GM18909 (cell line): Measurements from ENCODE around the gene LY9.

Experiments
- ATAC-seq: cut with Tn5 transposase; IDR thresholded peaks from one replicate; pipeline ENCODE4 v1.9.1; 2021; ENCODE audit warnings: mild to moderate bottlenecking; ENCODE audit not compliant: unreplicated experiment, poor library complexity

The LY9 gene

GRCh38 chr1:160830321-160831153 is 34.6 kb downstream of the LY9 start:
- no peak for ATAC-seq

- no peak for ATAC-seq
Measured at GRCh38 chr1:160834945-160835565, 39.1 kb downstream of the LY9 start.

- ATAC-seq = no peak
Measured at GRCh38 chr1:160835751-160836150, 39.8 kb downstream of the LY9 start.

GRCh38 chr1:160836561-160836960 is 40.6 kb downstream of the LY9 start:
- ATAC-seq = no peak

- ATAC-seq = no peak
Measured at GRCh38 chr1:160836981-160837557, 41.1 kb downstream of the LY9 start.

- peak; percentile 81 for ATAC-seq
Measured at GRCh38 chr1:160837558-160838205, 41.7 kb downstream of the LY9 start.

GRCh38 chr1:160838888-160839287 is 42.9 kb downstream of the LY9 start:
- no peak for ATAC-seq

- no peak for ATAC-seq
Measured at GRCh38 chr1:160839746-160840145, 43.8 kb downstream of the LY9 start.

GRCh38 chr1:160841079-160841478 is 45.1 kb downstream of the LY9 start:
- ATAC-seq = no peak

- ATAC-seq = no peak
Measured at GRCh38 chr1:160844447-160845232, 48.7 kb downstream of the LY9 start.

GRCh38 chr1:160846281-160846680 is 50.3 kb downstream of the LY9 start:
- no peak for ATAC-seq

GRCh38 chr1:160850541-160850940 is 54.6 kb downstream of the LY9 start:
- ATAC-seq = no peak

- ATAC-seq = no peak
Measured at GRCh38 chr1:160850993-160851392, 55.0 kb downstream of the LY9 start.

- no peak for ATAC-seq
Measured at GRCh38 chr1:160853014-160853413, 57.0 kb downstream of the LY9 start.

GRCh38 chr1:160853754-160854153 is 57.8 kb downstream of the LY9 start:
- no peak for ATAC-seq

GRCh38 chr1:160855181-160855981 is 59.4 kb downstream of the LY9 start:
- ATAC-seq = peak; percentile 89

- no peak for ATAC-seq
Measured at GRCh38 chr1:160858097-160858496, 62.1 kb downstream of the LY9 start.

GRCh38 chr1:160858507-160858906 is 62.5 kb downstream of the LY9 start:
- ATAC-seq = no peak

GRCh38 chr1:160859166-160859565 is 63.2 kb downstream of the LY9 start:
- no peak for ATAC-seq
